SK-N-SH (cell line): ENCODE data around the gene PLEKHD1. TPM values are rescaled to one million over a fixed set of nuclear protein-coding genes. Genes with fewer than 3 reads are reported as not detected.

Experiments
- CTCF ChIA-PET: fragments of 300-600, 350-600 bp; formaldehyde crosslinking; extraction: SDS; loops from one replicate; lab custom pipeline; 2021; lab: Yijun Ruan, JAX
- POLR2A ChIA-PET: fragments of 350-600 bp; sonication (Branson Sonifier 250); formaldehyde crosslinking; extraction: SDS; loops from one replicate; lab custom pipeline; 2020; ENCODE audit warnings: antibody characterized with exemption, inconsistent platforms; lab: Yijun Ruan, JAX
- DNase-seq: peaks from one replicate; pipeline ENCODE4 v3.0.0; 2012
- H2AFZ ChIP-seq: fragments of 200-600 bp; sonication (generic); 2 replicates; pipeline ENCODE4 v1.8.1; 2016; ENCODE audit warnings: antibody characterized with exemption, mild to moderate bottlenecking, low read depth
- H3F3A ChIP-seq: fragments of 200-600 bp; sonication (generic); replicated peaks from 2 replicates; pipeline ENCODE3; 2016; ENCODE audit warnings: antibody characterized with exemption, mild to moderate bottlenecking; ENCODE audit not compliant: insufficient read depth
- H3K27ac ChIP-seq, 2 experiments: fragments of 200-500 bp in 1 of 2; fragments of 200-600 bp in 1 of 2; sonication (Bioruptor generic) in 1 of 2; sonication (generic), shearing (Covaris generic) in 1 of 2; 2 replicates each; pipeline versions ENCODE4 v1.5.1 to v1.6.1; 2014 to 2016; ENCODE audit warnings: low read depth in 2 of 2, inconsistent platforms in 1 of 2, low read length in 1 of 2, mild to moderate bottlenecking in 1 of 2, mixed read lengths in 1 of 2
- H3K27me3 ChIP-seq: fragments of 200-600 bp; sonication (generic), shearing (Covaris generic); 2 replicates; pipeline ENCODE4 v1.6.1; 2016; ENCODE audit warnings: mixed run types; ENCODE audit not compliant: insufficient read depth
- H3K36me3 ChIP-seq, 2 experiments: fragments of 200-500 bp in 1 of 2; fragments of 200-600 bp in 1 of 2; sonication (Bioruptor generic) in 1 of 2; sonication (generic) in 1 of 2; replicated peaks in 1 of 2; 2 replicates each; pipeline versions ENCODE3 to v1.5.1; 2014 to 2016; ENCODE audit warnings: low read length in 1 of 2, mild to moderate bottlenecking in 1 of 2; ENCODE audit not compliant: insufficient read depth in 2 of 2, control insufficient read depth in 1 of 2
- H3K4me1 ChIP-seq, 2 experiments: fragments of 200-500 bp in 1 of 2; fragments of 200-600 bp in 1 of 2; sonication (Bioruptor generic) in 1 of 2; sonication (generic), shearing (Covaris generic) in 1 of 2; 2 replicates each; pipeline versions ENCODE4 v1.5.1 to v1.6.1; 2014 to 2016; ENCODE audit warnings: low read depth in 1 of 2, low read length in 1 of 2, mixed run types in 1 of 2; ENCODE audit not compliant: insufficient read depth in 2 of 2, control insufficient read depth in 1 of 2
- H3K4me2 ChIP-seq: fragments of 200-600 bp; sonication (generic), shearing (Covaris generic); 2 replicates; pipeline ENCODE4 v1.6.1; 2017; ENCODE audit warnings: mixed run types
- H3K4me3 ChIP-seq, 2 experiments: fragments of 200-500 bp in 1 of 2; fragments of 200-600 bp in 1 of 2; sonication (Bioruptor generic) in 1 of 2; sonication (generic), shearing (Covaris generic) in 1 of 2; 2 replicates each; pipeline versions ENCODE4 v1.5.1 to v1.8.1; 2014 to 2016; ENCODE audit warnings: low read depth in 2 of 2, inconsistent platforms in 1 of 2, low read length in 1 of 2, mild to moderate bottlenecking in 1 of 2, mixed read lengths in 1 of 2, moderate library complexity in 1 of 2
- H3K79me2 ChIP-seq: fragments of 200-600 bp; sonication (generic); 2 replicates; pipeline ENCODE4 v1.8.1; 2017; ENCODE audit warnings: mild to moderate bottlenecking; ENCODE audit not compliant: insufficient read depth
- H3K9ac ChIP-seq: fragments of 200-600 bp; sonication (generic); 2 replicates; pipeline ENCODE4 v1.6.1; 2017; ENCODE audit warnings: mixed run types
- H3K9me2 ChIP-seq: fragments of 200-600 bp; sonication (generic); 2 replicates; pipeline ENCODE4 v1.6.1; 2017; ENCODE audit warnings: mixed run types
- H3K9me3 ChIP-seq: fragments of 200-600 bp; sonication (generic); 2 replicates; pipeline ENCODE4 v1.6.1; 2017; ENCODE audit warnings: mixed run types, mild to moderate bottlenecking, moderate library complexity
- H4K20me1 ChIP-seq: fragments of 200-600 bp; sonication (generic); 2 replicates; pipeline ENCODE4 v1.6.1; 2017; ENCODE audit warnings: mild to moderate bottlenecking, mixed run types; ENCODE audit not compliant: insufficient read depth
- ELF1 ChIP-seq: IDR thresholded peaks from 2 replicates; pipeline ENCODE4 v1.4.0; 2012
- FOSL2 ChIP-seq: IDR thresholded peaks from 2 replicates; pipeline ENCODE4 v1.4.0; 2012; ENCODE audit warnings: low read depth, mild to moderate bottlenecking, moderate library complexity, borderline replicate concordance
- FOXJ3 ChIP-seq: sonication (generic); formaldehyde crosslinking; IDR thresholded peaks from 2 replicates; pipeline ENCODE4 v1.5.1; 2020; ENCODE audit warnings: mild to moderate bottlenecking, missing genetic modification reagents
- FOXM1 ChIP-seq: IDR thresholded peaks from 2 replicates; pipeline ENCODE4 v1.4.0; 2012; ENCODE audit warnings: low read depth, mild to moderate bottlenecking
- GABPA ChIP-seq: IDR thresholded peaks from 2 replicates; pipeline ENCODE4 v1.4.0; 2012; ENCODE audit warnings: low read depth, mild to moderate bottlenecking
- GATA2 ChIP-seq: sonication (generic); formaldehyde crosslinking; IDR thresholded peaks from 2 replicates; pipeline ENCODE4 v1.5.0; 2020; ENCODE audit warnings: mild to moderate bottlenecking, missing genetic modification reagents
- JUND ChIP-seq: IDR thresholded peaks from 2 replicates; pipeline ENCODE4 v1.4.0; 2012
- MAX ChIP-seq: IDR thresholded peaks from 2 replicates; pipeline ENCODE4 v1.4.0; 2012; ENCODE audit warnings: low read depth
- MEF2A ChIP-seq: IDR thresholded peaks from 2 replicates; pipeline ENCODE4 v1.4.0; 2012; ENCODE audit warnings: low read depth, borderline replicate concordance
- MXI1 ChIP-seq: IDR thresholded peaks from 2 replicates; pipeline ENCODE4 v1.6.1; 2012; ENCODE audit warnings: mild to moderate bottlenecking, low read depth, low read length, improper control_type of control experiment
- PBX3 ChIP-seq: IDR thresholded peaks from 2 replicates; pipeline ENCODE4; 2012
- RCOR1 ChIP-seq: fragments of 150-350 bp; IDR thresholded peaks from 2 replicates; pipeline ENCODE4 v1.6.1; 2017; ENCODE audit warnings: antibody characterized with exemption, low read length
- REST ChIP-seq: IDR thresholded peaks from 2 replicates; pipeline ENCODE4 v1.6.1; 2012; ENCODE audit warnings: mild to moderate bottlenecking, low read depth, low read length, moderate library complexity
- RXRA ChIP-seq: IDR thresholded peaks from 2 replicates; pipeline ENCODE4 v1.4.0; 2012; ENCODE audit warnings: low read depth, mild to moderate bottlenecking, borderline replicate concordance
- SIN3A ChIP-seq: IDR thresholded peaks from 2 replicates; pipeline ENCODE4 v1.6.1; 2012; ENCODE audit warnings: low read depth, mild to moderate bottlenecking, low read length, moderate library complexity, borderline replicate concordance
- TAF1 ChIP-seq: IDR thresholded peaks from 2 replicates; pipeline ENCODE4 v1.6.1; 2012; ENCODE audit warnings: low read depth, mild to moderate bottlenecking, low read length, moderate library complexity, borderline replicate concordance
- USF1 ChIP-seq: IDR thresholded peaks from 2 replicates; pipeline ENCODE4 v1.4.0; 2012; ENCODE audit warnings: low read depth, borderline replicate concordance
- ZBTB33 ChIP-seq: IDR thresholded peaks from 2 replicates; pipeline ENCODE4 v1.4.0; 2012; ENCODE audit warnings: low read depth, borderline replicate concordance
- WGBS: methylation state at CpG from one replicate; pipeline ENCODE4 v1.1.6; 2017; ENCODE audit warnings: low lambda C conversion rate; 5-methylcytosine and 5-hydroxymethylcytosine counted together
- polyA plus RNA-seq, 3 experiments: library from polyadenylated mRNA; depleted of rRNA; stranded (reverse); fragments of >200 nt; gene quantifications; 2 replicates each; pipeline ENCODE4 v1.2.3, GENCODE V29; 2012

Gene PLEKHD1
- polyA plus RNA-seq, 1 of the 3 experiments (the other 2 are of a cell fraction), result 0.05 TPM

- Histone ChIP-seq H4K20me1 (no peaks in the 10 kb centered on the region), H3K36me3 (no peaks in the 10 kb centered on the region), H3K4me1 (no peaks in the 10 kb centered on the region), H3K9me3 (no peaks in the 10 kb centered on the region), H3K4me3 (no peak overlapping the region), H3K79me2 (no peaks in the 10 kb centered on the region), H2AFZ (no peak overlapping the region), H3K9ac (no peak overlapping the region), H3F3A (no peaks in the 10 kb centered on the region), H3K27me3 (no peaks in the 10 kb centered on the region), H3K4me2 (no peak overlapping the region), H3K9me2 (no peaks in the 10 kb centered on the region), H3K27ac (no peak overlapping the region)
- TF ChIP-seq JUND, result no peak
- no peak for TF ChIP-seq ZBTB33
- no peak for TF ChIP-seq SIN3A
- TF ChIP-seq RCOR1, result no peak
- TF ChIP-seq FOXJ3 (CRISPR knock-in tag), result no peak
- TF ChIP-seq MEF2A, result no peak
- no peak for TF ChIP-seq USF1
- no peak for DNase-seq
- ChIA-PET POLR2A (no interaction called here), CTCF (interaction anchor here (1.1 to 2.6 kb wide), 4 partner anchors 9 to 102 kb away, joined by 3 to 9 read pairs (median 5); no protein-coding TSS in a partner anchor)
- 43% methylated on average over 3 of the region's 3 CpGs for WGBS
Observed at GRCh38 chr14:69473260-69473659, 11.3 kb upstream of the PLEKHD1 start.

GRCh38 chr14:69473946-69474345, 10.6 kb upstream of the PLEKHD1 start:
- ChIA-PET POLR2A (no interaction called here), CTCF (interaction anchor here (0.9 to 2.6 kb wide), 8 partner anchors 8 to 101 kb away, joined by 3 to 9 read pairs (median 5); no protein-coding TSS in a partner anchor)
- Histone ChIP-seq H3K9me2 (no peaks in the 10 kb centered on the region), H4K20me1 (no peaks in the 10 kb centered on the region), H3K4me2 (no peak overlapping the region), H3F3A (no peaks in the 10 kb centered on the region), H3K9me3 (no peaks in the 10 kb centered on the region), H2AFZ (no peak overlapping the region), H3K9ac (no peak overlapping the region), H3K4me1 (no peaks in the 10 kb centered on the region), H3K36me3 (no peaks in the 10 kb centered on the region), H3K27me3 (no peaks in the 10 kb centered on the region), H3K4me3 (no peak overlapping the region), H3K79me2 (no peaks in the 10 kb centered on the region), H3K27ac (no peak overlapping the region)
- WGBS, result 96% methylated on average over 3 of the region's 3 CpGs
- no peak for DNase-seq
- TF ChIP-seq GATA2 (CRISPR knock-in tag), result no peak
- no peak for TF ChIP-seq PBX3
- no peak for TF ChIP-seq GABPA
- no peak for TF ChIP-seq TAF1
- TF ChIP-seq JUND, result no peak
- TF ChIP-seq ELF1, result no peak
- TF ChIP-seq FOSL2, result no peak
- TF ChIP-seq REST, result no peak
- TF ChIP-seq USF1, result no peak
- no peak for TF ChIP-seq MXI1
- no peak for TF ChIP-seq RXRA
- no peak for TF ChIP-seq FOXM1
- TF ChIP-seq MAX, result no peak
